Measurements from ENCODE around the gene MSANTD4. TPM values are rescaled to one million over a fixed set of nuclear protein-coding genes. Genes with fewer than 3 reads are reported as not detected.
A peak's percentile ranks its signal among the peaks of the same experiment; 100 is the strongest.
"Not testable (repeated sequence)": the region's sequence is repeated elsewhere in the genome, so short reads cannot be mapped to it uniquely, and the experiment has no call there.

The MSANTD4 gene
- total RNA-seq = 27.8 and 34.4 TPM in 2 replicates

- DNase-seq = peak; percentile 100
Observed at GRCh38 chr11:106021967-106022794, at the start of gene MSANTD4. TSS of gene MSANTD4 (minus strand) at chr11:106022240. CDS start at chr11:106010917, 11,323 bp downstream.

DNA sequence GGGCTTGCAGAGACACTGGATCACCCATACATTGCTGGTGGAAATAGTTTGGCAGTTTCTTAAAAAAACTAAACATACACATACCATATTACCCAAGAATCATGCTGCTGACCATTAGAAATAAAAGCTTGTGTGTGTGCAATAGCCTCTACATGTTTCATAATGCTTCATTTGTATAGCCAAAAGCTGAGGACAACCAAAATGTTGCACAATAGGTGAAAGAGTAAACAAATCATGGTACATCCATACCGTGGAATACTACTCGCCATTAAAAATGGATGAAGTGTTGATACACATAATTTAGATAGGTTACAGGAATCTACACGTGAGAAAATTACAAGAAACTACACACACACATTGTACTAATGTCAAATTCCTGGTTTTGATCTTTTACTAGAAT, 48.6 kb upstream of the MSANTD4 start:
- no peak for DNase-seq

DNA sequence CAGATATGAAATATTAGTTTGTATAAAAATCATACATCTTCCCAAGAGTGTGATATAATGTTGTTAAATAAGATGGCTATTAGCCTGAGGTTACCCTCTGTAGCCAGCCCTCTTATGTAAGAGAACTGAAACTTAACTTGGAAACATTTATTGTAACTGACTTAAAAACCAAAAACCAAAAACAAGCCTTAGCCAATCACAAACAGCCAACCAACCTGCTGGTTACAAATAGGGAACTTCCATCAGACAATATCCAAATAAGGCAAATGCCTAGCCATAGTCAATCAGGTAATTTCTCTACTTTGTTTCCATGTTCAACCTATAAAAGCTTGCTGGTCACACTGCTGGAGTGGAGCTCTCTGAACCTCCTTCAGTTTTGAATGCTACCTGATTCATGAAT, 41.0 kb upstream of the MSANTD4 start:
- no peak for DNase-seq

DNA sequence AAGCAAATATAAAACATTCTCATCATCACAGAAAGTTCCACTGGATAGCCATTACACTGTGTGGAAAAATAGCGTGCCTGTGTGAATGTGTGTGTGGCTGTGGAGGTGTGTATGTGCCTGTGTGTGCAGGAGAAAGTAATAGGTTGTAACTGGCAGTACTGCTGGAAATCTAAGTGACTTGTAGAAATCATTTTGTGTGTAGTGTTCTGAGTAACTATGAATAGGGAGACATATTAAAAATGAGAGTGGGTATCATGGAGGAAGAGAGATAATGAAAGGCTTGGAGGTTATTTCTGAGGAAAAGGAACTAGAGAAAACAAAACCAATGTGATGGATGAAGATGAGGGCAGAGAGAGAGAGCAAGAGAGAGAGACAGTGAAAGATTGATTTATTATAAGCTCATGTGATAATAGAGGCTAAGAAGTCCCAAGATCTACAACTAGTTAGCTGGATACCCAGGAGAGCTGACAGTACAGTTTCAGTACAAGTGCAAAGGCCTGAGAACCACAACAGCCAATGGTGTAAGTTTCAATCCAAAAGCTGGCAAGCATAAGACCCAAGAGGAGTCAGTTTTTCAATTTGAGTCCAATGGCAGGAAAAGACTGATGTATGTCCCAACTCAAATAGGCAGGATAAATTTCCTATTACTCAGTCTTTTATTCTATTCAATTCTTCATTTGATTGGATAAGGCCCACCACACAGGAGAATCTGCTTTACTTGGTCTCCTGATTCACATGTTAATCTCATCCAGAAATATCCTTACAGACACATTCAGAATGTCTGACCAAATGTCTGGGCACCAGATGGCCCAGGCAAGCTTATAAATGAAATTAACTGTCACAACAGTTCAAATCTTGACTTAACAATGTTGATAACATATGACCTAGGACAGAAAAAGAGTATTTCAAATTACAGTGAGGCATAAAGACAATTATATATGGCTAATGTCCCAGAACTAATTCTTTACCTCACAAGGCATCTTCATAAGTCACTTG, 40.2 kb upstream of the MSANTD4 start:
- no peak for DNase-seq

DNA sequence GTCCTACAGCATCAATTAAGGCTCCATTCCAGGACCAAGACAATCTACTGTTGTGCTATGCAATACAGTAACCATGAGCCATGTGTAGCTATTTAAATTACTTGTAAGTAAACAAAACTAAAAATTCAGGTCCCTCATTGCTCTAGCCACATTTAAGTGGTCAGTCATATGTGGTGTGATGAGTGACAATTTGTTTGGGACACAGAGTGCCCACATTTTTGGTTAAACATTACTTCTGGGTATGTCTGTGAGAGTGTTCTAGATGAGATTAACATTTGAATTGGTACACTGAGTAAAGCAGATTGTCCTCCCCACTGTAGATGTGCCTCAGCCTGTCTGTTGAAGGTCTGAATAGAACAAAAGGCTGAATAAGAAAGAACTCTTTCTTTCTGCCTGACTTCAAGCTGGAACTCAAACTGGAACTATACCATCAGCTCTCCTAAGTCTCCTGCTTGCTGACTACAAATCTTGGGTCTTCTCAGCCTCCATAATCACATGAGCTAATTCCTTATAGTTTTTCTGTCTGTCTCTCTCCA, 39.3 kb upstream of the MSANTD4 start:
- DNase-seq = no peak

DNA sequence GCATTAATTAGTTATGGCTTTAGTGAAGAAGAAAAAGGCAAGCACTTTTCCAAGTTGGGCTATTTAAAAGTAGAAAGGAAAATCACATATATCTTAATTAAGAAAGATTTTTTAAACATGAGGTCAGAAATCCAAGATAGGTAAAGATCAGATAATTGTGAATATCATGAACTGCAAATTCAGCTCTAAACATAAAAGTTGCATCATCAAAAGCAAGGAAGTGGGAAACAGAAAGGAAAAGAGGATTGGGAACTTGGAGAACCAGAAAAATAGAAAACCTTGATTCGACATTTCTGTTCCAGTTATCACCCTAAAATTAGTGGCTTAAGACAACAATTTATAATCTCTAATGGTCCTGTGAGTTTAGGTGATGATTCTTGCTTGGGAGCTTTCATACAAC, 37.6 kb upstream of the MSANTD4 start:
- no peak for DNase-seq

DNA sequence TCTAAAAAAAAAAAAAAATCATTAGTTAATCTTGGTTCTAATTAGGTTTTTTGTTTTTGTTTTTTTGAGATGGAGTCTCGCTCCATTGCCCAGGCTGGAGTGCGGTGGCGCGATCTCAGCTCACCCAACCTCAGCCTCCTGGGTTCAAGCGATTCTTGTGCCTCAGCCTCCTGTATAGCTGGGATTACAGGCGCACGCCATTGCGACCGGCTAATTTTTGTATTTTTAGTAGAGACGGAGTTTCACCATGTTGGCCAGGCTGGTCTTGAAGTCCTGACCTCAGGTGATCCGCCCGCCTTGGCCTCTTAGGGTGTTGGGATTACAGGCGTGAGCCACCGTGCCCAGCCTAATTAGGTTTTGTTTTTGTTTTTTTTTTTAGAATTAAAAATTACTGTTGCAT, 36.3 kb upstream of the MSANTD4 start:
- DNase-seq = not testable (repeated sequence)

- DNase-seq = no peak
Observed at GRCh38 chr11:106051103-106051502, 29.1 kb upstream of the MSANTD4 start.

DNA sequence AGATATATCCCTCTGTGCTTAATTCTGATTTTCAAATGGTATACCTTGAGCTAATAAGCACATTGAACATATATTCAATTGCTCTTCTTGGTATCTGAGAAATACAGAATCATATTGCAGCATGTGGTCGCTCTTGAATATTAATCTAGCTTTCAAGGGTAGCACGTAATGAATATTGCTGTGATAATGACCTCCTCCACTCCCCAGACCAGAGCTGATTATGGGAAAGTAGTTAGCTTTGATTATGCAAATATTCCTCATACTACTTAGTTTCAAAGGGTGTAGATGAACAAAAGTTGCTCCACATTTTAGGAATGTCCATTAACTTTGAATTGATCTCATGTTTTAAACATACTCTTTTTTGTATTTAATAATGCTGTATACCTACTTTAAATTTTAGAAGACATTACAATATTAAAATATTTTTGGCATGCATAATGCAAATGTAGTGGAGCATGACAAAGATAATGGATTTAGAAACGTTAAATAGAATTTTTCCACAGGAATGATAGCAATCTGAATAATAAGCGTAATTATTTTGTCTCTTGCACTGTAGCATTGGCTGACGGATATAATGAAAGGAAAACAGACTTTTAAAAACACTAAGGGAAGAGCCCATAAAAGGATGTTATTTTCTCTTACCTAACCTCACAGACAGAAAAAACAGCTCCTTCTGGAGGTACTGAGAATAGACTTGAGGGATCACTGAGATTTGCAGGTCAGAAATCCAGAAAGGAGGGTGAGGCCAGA, 27.9 kb upstream of the MSANTD4 start:
- no peak for DNase-seq

GRCh38 chr11:106047631-106048030, 25.6 kb upstream of the MSANTD4 start:
- DNase-seq = no peak

GRCh38 chr11:106043540-106043939, 21.5 kb upstream of the MSANTD4 start:
- DNase-seq = no peak

DNA sequence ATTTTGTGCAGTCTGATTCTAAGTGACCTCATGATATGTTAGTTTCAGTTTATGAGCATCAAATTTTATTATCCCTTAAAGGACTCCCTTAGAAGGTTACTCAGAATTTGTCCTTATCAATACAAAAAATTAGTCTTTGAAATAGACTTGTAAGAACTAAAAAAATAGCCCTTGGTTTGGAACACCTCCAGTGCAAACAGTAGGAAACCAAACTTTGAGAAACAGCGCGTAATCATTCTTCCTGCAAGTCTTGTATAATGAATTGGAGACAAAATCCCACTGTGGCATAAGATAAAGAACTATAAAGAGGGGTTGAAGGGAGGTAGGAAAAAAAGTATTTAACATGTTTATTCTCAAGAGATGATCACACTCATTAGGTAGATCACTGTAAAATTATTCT, 10.8 kb upstream of the MSANTD4 start:
- DNase-seq = peak; percentile 18

DNA sequence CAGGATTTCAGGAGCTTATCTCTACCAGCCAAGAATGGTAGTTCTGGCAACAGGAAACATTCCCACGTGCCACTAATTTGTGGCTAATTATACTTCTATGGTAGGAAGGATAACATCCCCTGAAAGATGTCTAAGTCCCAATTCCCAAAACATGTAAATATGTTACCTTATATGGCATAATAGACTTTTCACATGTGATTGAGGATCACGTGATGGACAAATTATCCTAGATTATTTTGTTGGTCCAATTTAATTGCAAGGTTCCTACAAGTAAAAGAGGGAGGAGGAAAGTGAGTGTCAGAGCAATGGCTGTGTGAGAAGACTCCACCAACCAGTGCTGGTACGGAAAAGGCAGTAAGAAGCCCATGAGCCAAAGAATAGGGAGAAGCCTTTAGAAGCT, 9.9 kb upstream of the MSANTD4 start:
- DNase-seq = peak; percentile 14

- peak; percentile 63 for DNase-seq
Observed at GRCh38 chr11:106031202-106031810, 9.3 kb upstream of the MSANTD4 start.

- peak; percentile 20 for DNase-seq
Observed at GRCh38 chr11:106030609-106031008, 8.6 kb upstream of the MSANTD4 start.

DNA sequence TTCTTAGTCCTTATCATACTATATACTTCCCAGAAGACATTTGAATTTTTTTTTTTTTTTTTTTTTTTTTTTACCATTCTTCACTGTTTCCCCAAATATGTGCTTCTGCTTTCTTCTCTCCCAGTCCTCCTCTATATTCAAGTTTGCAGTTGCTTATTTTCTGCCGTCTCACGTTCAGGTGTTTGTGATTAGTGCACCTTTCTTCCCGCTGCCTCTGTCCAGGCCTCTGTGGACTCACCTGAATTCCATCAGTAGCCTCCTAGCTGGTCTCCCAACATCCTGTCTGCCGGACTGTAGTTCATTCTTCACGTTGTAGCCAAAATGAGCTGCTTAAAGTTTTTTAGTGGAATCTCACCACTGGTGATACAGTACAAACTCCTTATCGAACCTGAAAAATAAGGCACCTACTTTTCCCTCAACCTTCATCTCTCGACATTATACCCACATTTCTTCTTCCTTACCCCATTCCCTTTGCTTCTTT, 795 bp upstream of the MSANTD4 start:
- DNase-seq = no peak

- no peak for DNase-seq
Observed at GRCh38 chr11:106021181-106021966, 666 bp downstream of the MSANTD4 start.

GRCh38 chr11:106017093-106017492, 4.9 kb downstream of the MSANTD4 start:
- no peak for DNase-seq

DNA sequence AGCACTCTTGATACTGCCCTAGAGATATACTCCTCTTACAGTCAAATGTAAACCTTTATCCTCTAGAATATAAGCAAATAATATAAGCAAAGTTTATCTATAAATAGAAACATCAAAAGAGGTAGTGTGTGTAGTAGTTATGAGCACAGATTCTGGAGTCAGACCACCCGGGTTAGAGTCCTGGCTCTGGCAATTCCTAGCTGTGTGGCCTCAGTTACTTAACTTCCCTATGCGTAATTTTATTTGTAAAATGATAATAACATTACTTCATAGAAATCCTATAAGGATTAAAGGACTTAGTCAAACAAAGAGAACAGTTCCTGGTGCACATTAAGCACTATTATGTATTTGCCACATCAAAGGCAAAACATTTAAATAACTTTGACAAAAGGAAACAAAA, 7.0 kb downstream of the MSANTD4 start:
- DNase-seq = no peak

GRCh38 chr11:106014620-106015019, 7.4 kb downstream of the MSANTD4 start:
- no peak for DNase-seq

- no peak for DNase-seq
Observed at GRCh38 chr11:106014035-106014434, 8.0 kb downstream of the MSANTD4 start.
